ACHN (cell line): ENCODE results near the gene TSKS.
"Not testable (repeated sequence)": the region's sequence is repeated elsewhere in the genome, so short reads cannot be mapped to it uniquely, and the experiment has no call there.

Source experiments
- DNase-seq: peaks from one replicate; pipeline ENCODE4 v3.0.0-alpha.2; 2015
- in situ Hi-C: cut with HindIII; loops from 2 replicates; pipeline ENCODE4 v1.10.0; 2017; ENCODE audit warnings: low sequenced_read_pairs, low pct_ligation_motif_present, low pct_unique_long_range_greater_than_20kb

TSKS gene

GRCh38 chr19:49741210-49741844, 21.8 kb downstream of the TSKS start:
- in situ Hi-C loops, result no loop called here
- DNase-seq, result no peak

- in situ Hi-C loops, result no loop called here
- DNase-seq, result no peak
Observed at GRCh38 chr19:49739933-49740332, 23.2 kb downstream of the TSKS start.

GRCh38 chr19:49739098-49739497, 24.0 kb downstream of the TSKS start:
- in situ Hi-C loops, result no loop called here
- DNase-seq, result no peak

- no peak for DNase-seq
- in situ Hi-C loops, result no loop called here
Observed at GRCh38 chr19:49738268-49738667, 24.8 kb downstream of the TSKS start.

GRCh38 chr19:49730166-49730565, 32.9 kb downstream of the TSKS start:
- DNase-seq, result no peak
- in situ Hi-C loops, result no loop called here

- in situ Hi-C loops, result no loop called here
- no peak for DNase-seq
Observed at GRCh38 chr19:49727217-49728030, 35.7 kb downstream of the TSKS start.

- DNase-seq, in situ Hi-C loops: not testable (repeated sequence)
Observed at GRCh38 chr19:49719420-49719819, 43.7 kb downstream of the TSKS start.

GRCh38 chr19:49718991-49719390, 44.1 kb downstream of the TSKS start:
- DNase-seq, result no peak
- in situ Hi-C loops, result no loop called here

- DNase-seq, result no peak
- in situ Hi-C loops, result no loop called here
Observed at GRCh38 chr19:49718511-49718910, 44.6 kb downstream of the TSKS start.

GRCh38 chr19:49716154-49716553, 47.0 kb downstream of the TSKS start:
- in situ Hi-C loops, result no loop called here
- no peak for DNase-seq

- in situ Hi-C loops, result no loop called here
- DNase-seq, result no peak
Observed at GRCh38 chr19:49713236-49713845, 49.8 kb downstream of the TSKS start.

- DNase-seq, result no peak
- in situ Hi-C loops, result no loop called here
Observed at GRCh38 chr19:49712397-49712859, 50.7 kb downstream of the TSKS start.

GRCh38 chr19:49710372-49710951, 52.6 kb downstream of the TSKS start:
- DNase-seq, result no peak
- in situ Hi-C loops, result no loop called here

- in situ Hi-C loops, result no loop called here
- no peak for DNase-seq
Observed at GRCh38 chr19:49705919-49706318, 57.2 kb downstream of the TSKS start.

- in situ Hi-C loops, result no loop called here
- DNase-seq, result no peak
Observed at GRCh38 chr19:49704888-49705642, 58.0 kb downstream of the TSKS start.

- DNase-seq, result no peak
- in situ Hi-C loops, result no loop called here
Observed at GRCh38 chr19:49701271-49701786, 61.8 kb downstream of the TSKS start.

GRCh38 chr19:49700563-49700962, 62.5 kb downstream of the TSKS start:
- in situ Hi-C loops, result no loop called here
- DNase-seq, result no peak

GRCh38 chr19:49699364-49699763, 63.7 kb downstream of the TSKS start:
- in situ Hi-C loops, result no loop called here
- no peak for DNase-seq
